ENCODE measurements around the gene BABAM2.
A peak's percentile ranks its signal among the peaks of the same experiment; 100 is the strongest.
"Not testable (repeated sequence)": the region's sequence is repeated elsewhere in the genome, so short reads cannot be mapped to it uniquely, and the experiment has no call there.

Gene BABAM2

GRCh38 chr2:27890146-27890923, at the start of gene BABAM2, which contains the start of gene RBKS:
BABAM2 (plus strand) TSS chr2:27890729; CDS start chr2:27894557, 3,828 bp downstream.
RBKS (minus strand) TSS chr2:27890387; CDS start chr2:27890345, 42 bp downstream.
- peak; percentile 93 for DNase-seq

GRCh38 chr2:27842894-27843293, 47.6 kb upstream of the BABAM2 start:
- DNase-seq: no peak

- DNase-seq: no peak
Measured at GRCh38 chr2:27843992-27844391, 46.5 kb upstream of the BABAM2 start.

GRCh38 chr2:27844821-27845255, 45.7 kb upstream of the BABAM2 start:
- peak; percentile 23 for DNase-seq

GRCh38 chr2:27847333-27847732, 43.2 kb upstream of the BABAM2 start:
- no peak for DNase-seq

GRCh38 chr2:27849558-27850205, 40.8 kb upstream of the BABAM2 start:
- DNase-seq: no peak

GRCh38 chr2:27852691-27853090, 37.8 kb upstream of the BABAM2 start:
- DNase-seq: no peak

- no peak for DNase-seq
Measured at GRCh38 chr2:27854229-27854862, 36.2 kb upstream of the BABAM2 start.

GRCh38 chr2:27855476-27855875, 35.1 kb upstream of the BABAM2 start:
- peak; percentile 49 for DNase-seq

GRCh38 chr2:27856386-27856785, 34.1 kb upstream of the BABAM2 start:
- no peak for DNase-seq

- DNase-seq: no peak
Measured at GRCh38 chr2:27856956-27857355, 33.6 kb upstream of the BABAM2 start.

- DNase-seq: no peak
Measured at GRCh38 chr2:27857417-27858172, 32.9 kb upstream of the BABAM2 start.

GRCh38 chr2:27860111-27860510, 30.4 kb upstream of the BABAM2 start:
- DNase-seq: no peak

GRCh38 chr2:27863146-27863545, 27.4 kb upstream of the BABAM2 start:
- peak; percentile 50 for DNase-seq

- not testable (repeated sequence) for DNase-seq
Measured at GRCh38 chr2:27863955-27864354, 26.6 kb upstream of the BABAM2 start.

- DNase-seq: no peak
Measured at GRCh38 chr2:27866237-27866636, 24.3 kb upstream of the BABAM2 start.

- DNase-seq: no peak
Measured at GRCh38 chr2:27869763-27870162, 20.8 kb upstream of the BABAM2 start.

- no peak for DNase-seq
Measured at GRCh38 chr2:27870724-27871123, 19.8 kb upstream of the BABAM2 start.

GRCh38 chr2:27871802-27872201, 18.7 kb upstream of the BABAM2 start:
- peak; percentile 94 for DNase-seq

GRCh38 chr2:27873091-27873490, 17.4 kb upstream of the BABAM2 start:
- no peak for DNase-seq

GRCh38 chr2:27875089-27875881, 15.2 kb upstream of the BABAM2 start:
- DNase-seq: no peak

- no peak for DNase-seq
Measured at GRCh38 chr2:27878825-27879224, 11.7 kb upstream of the BABAM2 start.
